IPS DF 6.9 (cell line): ENCODE data around the gene FXYD7.
"Not testable (repeated sequence)": the region's sequence is repeated elsewhere in the genome, so short reads cannot be mapped to it uniquely, and the experiment has no call there.

Experiments used
- DNase-seq: peaks from one replicate; pipeline ENCODE4 v3.0.0-alpha.2; 2013; ENCODE audit warnings: low read depth, low spot score
- H3K27ac ChIP-seq: one replicate; pipeline ENCODE4 v1.5.1; 2013; ENCODE audit warnings: low read length, control low read depth
- H3K27me3 ChIP-seq: 2 replicates; pipeline ENCODE4 v1.6.1; 2013; ENCODE audit warnings: mild to moderate bottlenecking, low read length; ENCODE audit not compliant: control insufficient read depth, insufficient read depth
- H3K36me3 ChIP-seq: 2 replicates; pipeline ENCODE4 v1.6.1; 2013; ENCODE audit warnings: low read length; ENCODE audit not compliant: control insufficient read depth, insufficient read depth
- H3K4me1 ChIP-seq: 2 replicates; pipeline ENCODE4 v1.6.1; 2013; ENCODE audit warnings: low read length; ENCODE audit not compliant: control insufficient read depth, insufficient read depth
- H3K4me3 ChIP-seq: 2 replicates; pipeline ENCODE4 v1.5.1; 2013; ENCODE audit warnings: mild to moderate bottlenecking, low read length
- H3K9me3 ChIP-seq: 2 replicates; pipeline ENCODE4 v1.6.1; 2013; ENCODE audit warnings: low read length, inconsistent platforms; ENCODE audit not compliant: control insufficient read depth, insufficient read depth
- WGBS: extraction: QIAGEN DNeasy Blood & Tissue Kit; methylation state at CpG from one replicate; pipeline ENCODE4 v1.1.7; 2013; ENCODE audit warnings: mixed read lengths, missing lambda C conversion rate; ENCODE audit not compliant: insufficient read length, insufficient coverage; 5-methylcytosine and 5-hydroxymethylcytosine counted together

The FXYD7 gene

GRCh38 chr19:35127871-35128270, 15.2 kb upstream of the FXYD7 start:
- Histone ChIP-seq H3K4me1 (0 out of 2 replicates have a peak, but pooled peaks cover 2% of the 10 kb centered on the region), H3K27ac (no peak overlapping the region), H3K4me3 (no peak overlapping the region), H3K36me3 (no peaks in the 10 kb centered on the region), H3K27me3 (no peaks in the 10 kb centered on the region), H3K9me3 (no peaks in the 10 kb centered on the region)
- no peak for DNase-seq
- no CpG with 5 or more reads among the region's 7 CpGs for WGBS

- Histone ChIP-seq H3K27me3 (no peaks in the 10 kb centered on the region), H3K9me3 (no peaks in the 10 kb centered on the region), H3K36me3 (no peaks in the 10 kb centered on the region), H3K4me3 (no peak overlapping the region), H3K4me1 (no peaks in the 10 kb centered on the region), H3K27ac (no peak overlapping the region)
- no peak for DNase-seq
- no CpG with 5 or more reads among the region's 9 CpGs for WGBS
These were observed 14.5 kb upstream of the FXYD7 start for GRCh38 chr19:35128398-35129057.

GRCh38 chr19:35129724-35130274, 13.3 kb upstream of the FXYD7 start:
- H3K36me3 ChIP-seq, H3K4me1 ChIP-seq, H3K27me3 ChIP-seq, H3K27ac ChIP-seq, DNase-seq, H3K9me3 ChIP-seq, H3K4me3 ChIP-seq: not testable (repeated sequence)
- WGBS, result no CpG with 5 or more reads among the region's 14 CpGs

- H3K27me3 ChIP-seq, result no peaks in the 10 kb centered on the region
- H3K4me3 ChIP-seq, result no peak overlapping the region
- DNase-seq, result no peak
- no peaks in the 10 kb centered on the region for H3K4me1 ChIP-seq
- no peak overlapping the region for H3K27ac ChIP-seq
- no peaks in the 10 kb centered on the region for H3K36me3 ChIP-seq
- no CpG with 5 or more reads among the region's 31 CpGs for WGBS
- H3K9me3 ChIP-seq, result no peaks in the 10 kb centered on the region
These were observed 12.0 kb upstream of the FXYD7 start for GRCh38 chr19:35130761-35131720.

GRCh38 chr19:35132254-35132653, 10.8 kb upstream of the FXYD7 start:
- no peaks in the 10 kb centered on the region for H3K9me3 ChIP-seq
- DNase-seq, result no peak

GRCh38 chr19:35133826-35134225, 9.2 kb upstream of the FXYD7 start:
- DNase-seq, result no peak
- no CpG with 5 or more reads among the region's 11 CpGs for WGBS
- Histone ChIP-seq H3K27me3 (no peaks in the 10 kb centered on the region), H3K4me1 (peaks cover under 1% of the 10 kb centered on the region; the same call in 1 of the 2 replicates), H3K27ac (no peak overlapping the region), H3K4me3 (no peak overlapping the region), H3K9me3 (no peaks in the 10 kb centered on the region), H3K36me3 (no peaks in the 10 kb centered on the region)

More at GRCh38 chr19:35132254-35132653, 10.8 kb upstream of the FXYD7 start:
- H3K27me3 ChIP-seq, result no peaks in the 10 kb centered on the region
- no peaks in the 10 kb centered on the region for H3K36me3 ChIP-seq
- no peak overlapping the region for H3K27ac ChIP-seq
- no peaks in the 10 kb centered on the region for H3K4me1 ChIP-seq
- H3K4me3 ChIP-seq, result no peak overlapping the region

GRCh38 chr19:35134601-35135242, 8.3 kb upstream of the FXYD7 start, which contains the start of gene LGI4:
TSS of gene LGI4 (minus strand) at chr19:35135059. CDS start at chr19:35134680, 379 bp downstream.
- no CpG with 5 or more reads among the region's 15 CpGs for WGBS
- no peak for DNase-seq
- Histone ChIP-seq H3K9me3 (no peaks in the 10 kb centered on the region), H3K27ac (no peak within 1 kb of the TSS), H3K4me3 (no peak within 1 kb of the TSS), H3K4me1 (peaks cover 2% of the 10 kb centered on the region; the same call in 1 of the 2 replicates), H3K36me3 (no peaks in the 10 kb centered on the region), H3K27me3 (no peaks in the 10 kb centered on the region)

- no CpG with 5 or more reads among the region's 7 CpGs for WGBS
- Histone ChIP-seq H3K4me1 (peaks cover 2% of the 10 kb centered on the region; the same call in 1 of the 2 replicates), H3K4me3 (no peak overlapping the region), H3K36me3 (no peaks in the 10 kb centered on the region), H3K9me3 (no peaks in the 10 kb centered on the region), H3K27me3 (no peaks in the 10 kb centered on the region), H3K27ac (no peak overlapping the region)
- DNase-seq, result no peak
These were observed 7.6 kb upstream of the FXYD7 start for GRCh38 chr19:35135389-35135909.

- H3K9me3 ChIP-seq, result no peaks in the 10 kb centered on the region
- DNase-seq, result no peak
- no peaks in the 10 kb centered on the region for H3K27me3 ChIP-seq
- no peak overlapping the region for H3K4me3 ChIP-seq
- WGBS, result no CpG with 5 or more reads among the region's 11 CpGs
- no peak overlapping the region for H3K27ac ChIP-seq
- H3K36me3 ChIP-seq, result no peaks in the 10 kb centered on the region
- peaks cover 3% of the 10 kb centered on the region for H3K4me1 ChIP-seq
These were observed 6.8 kb upstream of the FXYD7 start for GRCh38 chr19:35136231-35136630.
